HCT116 (cell line): ENCODE measurements around the gene SGMS2. TPM values are rescaled to one million over a fixed set of nuclear protein-coding genes. Genes with fewer than 3 reads are reported as not detected.

Experiments used
- ATAC-seq: fragments of 200-7000 bp; cut with Tn5 transposase; 2 replicates; pipeline ENCODE4 v1.9.1; 2020; ENCODE audit warnings: mild to moderate bottlenecking, moderate library complexity
- BruUV-seq: library from RNA; stranded (reverse); fragments of 400-500 nt; replicated peaks from 2 replicates; lab custom pipeline; 2021; lab: Mats Ljungman, UMichigan
- CTCF ChIA-PET: fragments of 300-600 bp; sonication (Branson Sonifier 250); formaldehyde crosslinking; loops from one replicate; lab custom pipeline; 2021; ENCODE audit warnings: antibody characterized with exemption; lab: Charles Lee
- POLR2A ChIA-PET: fragments of 300-600, 350-600 bp; sonication (Branson Sonifier 250); formaldehyde crosslinking; loops from one replicate; lab custom pipeline; 2021; ENCODE audit warnings: antibody characterized with exemption; lab: Charles Lee
- RAD21 ChIA-PET, 2 experiments: fragments of 300-600 bp; sonication (Branson Sonifier 250); formaldehyde crosslinking; loops; one replicate each; lab custom pipeline; 2023; ENCODE audit warnings: low total read pairs in 2 of 2; ENCODE audit not compliant: uncharacterized antibody in 2 of 2, unreplicated experiment in 2 of 2, low non-redundant PET in 1 of 2; lab: Charles Lee
- DNase-seq: peaks from one replicate; pipeline ENCODE4 v3.0.0-alpha.2; 2010; ENCODE audit warnings: low read depth, low spot score
- H2AFZ ChIP-seq: fragments of 200-600 bp; shearing (Covaris generic), sonication (generic); 2 replicates; pipeline ENCODE4 v1.6.1; 2017; ENCODE audit warnings: low read depth, mixed run types, mixed read lengths, antibody characterized with exemption, low read length; ENCODE audit not compliant: poor library complexity, severe bottlenecking
- H3K27ac ChIP-seq: 2 replicates; pipeline ENCODE4 v1.5.1; 2012; ENCODE audit warnings: low read depth, low read length
- H3K27me3 ChIP-seq: fragments of 200-600 bp; sonication (generic); 2 replicates; pipeline ENCODE4 v1.6.1; 2016; ENCODE audit warnings: mixed run types, low read length, mixed read lengths; ENCODE audit not compliant: insufficient read depth
- H3K36me3 ChIP-seq, 2 experiments: fragments of 200-500 bp in 1 of 2; fragments of 200-600 bp in 1 of 2; sonication (Bioruptor generic) in 1 of 2; sonication (generic) in 1 of 2; 2 replicates each; pipeline versions ENCODE4 v1.5.1 to v1.6.1; 2014 to 2016; ENCODE audit warnings: low read length in 2 of 2, inconsistent platforms in 1 of 2, mixed read lengths in 1 of 2, mixed run types in 1 of 2; ENCODE audit not compliant: insufficient read depth in 2 of 2, control insufficient read depth in 1 of 2
- H3K4me1 ChIP-seq, 2 experiments: fragments of 200-600 bp in 1 of 2; sonication (generic) in 1 of 2; 2 replicates each; pipeline versions ENCODE4 v1.5.1 to v1.6.1; 2012 to 2017; ENCODE audit warnings: low read length in 2 of 2, inconsistent platforms in 1 of 2, mild to moderate bottlenecking in 1 of 2, mixed read lengths in 1 of 2, mixed run types in 1 of 2, moderate library complexity in 1 of 2; ENCODE audit not compliant: insufficient read depth in 2 of 2, control insufficient read depth in 1 of 2
- H3K4me2 ChIP-seq: fragments of 200-600 bp; sonication (generic); 2 replicates; pipeline ENCODE4 v1.6.1; 2017; ENCODE audit warnings: mixed run types, low read length, mixed read lengths
- H3K4me3 ChIP-seq, 2 experiments: fragments of 200-600 bp in 1 of 2; sonication (generic) in 1 of 2; replicated peaks in 1 of 2; 2 replicates each; pipeline ENCODE4 v1.5.1; 2011 to 2016; ENCODE audit warnings: low read length in 2 of 2, control low read depth in 1 of 2, low read depth in 1 of 2, mild to moderate bottlenecking in 1 of 2, mixed read lengths in 1 of 2, mixed run types in 1 of 2
- H3K79me2 ChIP-seq: fragments of 200-600 bp; sonication (generic); 2 replicates; pipeline ENCODE4 v1.6.1; 2017; ENCODE audit warnings: mild to moderate bottlenecking, mixed run types, low read length, moderate library complexity, mixed read lengths; ENCODE audit not compliant: insufficient read depth
- H3K9ac ChIP-seq: fragments of 200-600 bp; sonication (generic); 2 replicates; pipeline ENCODE4 v1.6.1; 2016; ENCODE audit warnings: low read length, mixed read lengths
- H3K9me2 ChIP-seq: fragments of 200-600 bp; sonication (generic), shearing (Covaris generic); 2 replicates; pipeline ENCODE4 v1.6.1; 2017; ENCODE audit warnings: mixed run types, mild to moderate bottlenecking, moderate library complexity; ENCODE audit not compliant: insufficient read depth
- H3K9me3 ChIP-seq, 2 experiments: fragments of 200-500 bp in 1 of 2; fragments of 200-600 bp in 1 of 2; sonication (Bioruptor generic) in 1 of 2; sonication (generic) in 1 of 2; 2 replicates each; pipeline ENCODE4 v1.6.1; 2014 to 2017; ENCODE audit warnings: low read length in 2 of 2, mixed read lengths in 2 of 2, inconsistent platforms in 1 of 2, low read depth in 1 of 2, mild to moderate bottlenecking in 1 of 2, mixed run types in 1 of 2, moderate library complexity in 1 of 2; ENCODE audit not compliant: control insufficient read depth in 1 of 2, insufficient read depth in 1 of 2
- H4K20me1 ChIP-seq: fragments of 200-600 bp; sonication (generic), shearing (Covaris generic); 2 replicates; pipeline ENCODE4 v1.6.1; 2017; ENCODE audit warnings: mixed run types, mild to moderate bottlenecking, moderate library complexity; ENCODE audit not compliant: insufficient read depth
- CBX3 ChIP-seq: IDR thresholded peaks from 2 replicates; pipeline ENCODE4 v1.6.1; 2012; ENCODE audit warnings: low read depth
- CEBPB ChIP-seq: IDR thresholded peaks from 2 replicates; pipeline ENCODE4 v1.6.1; 2012; ENCODE audit warnings: low read depth
- ELF1 ChIP-seq: IDR thresholded peaks from 2 replicates; pipeline ENCODE4 v1.6.1; 2012; ENCODE audit warnings: low read depth, borderline replicate concordance
- EZH2 ChIP-seq: fragments of 200-600 bp; sonication (generic); IDR thresholded peaks from 2 replicates; pipeline ENCODE4 v1.6.1; 2017; ENCODE audit warnings: antibody characterized with exemption, mixed run types
- POLR2AphosphoS5 ChIP-seq: IDR thresholded peaks from 2 replicates; pipeline ENCODE4 v1.6.1; 2011; ENCODE audit warnings: mild to moderate bottlenecking, low read depth, low read length, moderate library complexity
- RAD21 ChIP-seq: IDR thresholded peaks from 2 replicates; pipeline ENCODE4 v1.6.1; 2012; ENCODE audit warnings: low read depth, mild to moderate bottlenecking
- SRF ChIP-seq: IDR thresholded peaks from 2 replicates; pipeline ENCODE4 v1.6.1; 2012; ENCODE audit warnings: low read depth
- TCF7L2 ChIP-seq: IDR thresholded peaks from 2 replicates; pipeline ENCODE4 v1.7.0; 2011; ENCODE audit warnings: borderline replicate concordance, inconsistent platforms; ENCODE audit not compliant: insufficient read depth, insufficient read length; ENCODE audit errors: extremely low read depth
- YY1 ChIP-seq: IDR thresholded peaks from 2 replicates; pipeline ENCODE4 v1.6.1; 2011; ENCODE audit warnings: low read length, low read depth, moderate library complexity, mild to moderate bottlenecking; ENCODE audit not compliant: insufficient replicate concordance; ENCODE audit errors: extremely low read depth
- ZFX ChIP-seq: fragments of 450-650 bp; IDR thresholded peaks from 2 replicates; pipeline ENCODE4 v1.6.1; 2017
- intact Hi-C: fragments of 100-400 bp; cut with micrococcal nuclease; formaldehyde crosslinking; loops from 2 replicates; pipeline ENCODE4 v1.10.0; 2022
- total RNA-seq: library from RNA; stranded (reverse); gene quantifications from one replicate; pipeline ENCODE4 v1.2.1, GENCODE V29; 2021; ENCODE audit not compliant: unreplicated experiment
- TF ChIP-seq, protein P1 (sequence below): IDR thresholded peaks from 2 replicates; pipeline ENCODE4 v1.6.1; 2012; ENCODE audit warnings: low read depth
- TF ChIP-seq, protein P2 (sequence below), 3 experiments: fragments of 200-600 bp in 1 of 3; sonication (generic) in 1 of 3; IDR thresholded peaks in 2 of 3; conservative IDR thresholded peaks in 1 of 3; 2 replicates each; pipeline ENCODE4 v1.5.1; 2012 to 2017; ENCODE audit warnings: low read depth in 2 of 3, low read length in 2 of 3, antibody characterized with exemption in 1 of 3, borderline replicate concordance in 1 of 3, control low read depth in 1 of 3, mild to moderate bottlenecking in 1 of 3, mixed read lengths in 1 of 3, mixed run types in 1 of 3, moderate library complexity in 1 of 3; ENCODE audit not compliant: insufficient read depth in 1 of 3
- TF ChIP-seq, protein P3 (sequence below): IDR thresholded peaks from 2 replicates; pipeline ENCODE4 v1.6.1; 2011; ENCODE audit warnings: mild to moderate bottlenecking, low read length, moderate library complexity; ENCODE audit not compliant: insufficient replicate concordance; ENCODE audit errors: extremely low read depth

The SGMS2 gene
- total RNA-seq, 1 experiment from 2014 or later: 36.6 TPM

DNA sequence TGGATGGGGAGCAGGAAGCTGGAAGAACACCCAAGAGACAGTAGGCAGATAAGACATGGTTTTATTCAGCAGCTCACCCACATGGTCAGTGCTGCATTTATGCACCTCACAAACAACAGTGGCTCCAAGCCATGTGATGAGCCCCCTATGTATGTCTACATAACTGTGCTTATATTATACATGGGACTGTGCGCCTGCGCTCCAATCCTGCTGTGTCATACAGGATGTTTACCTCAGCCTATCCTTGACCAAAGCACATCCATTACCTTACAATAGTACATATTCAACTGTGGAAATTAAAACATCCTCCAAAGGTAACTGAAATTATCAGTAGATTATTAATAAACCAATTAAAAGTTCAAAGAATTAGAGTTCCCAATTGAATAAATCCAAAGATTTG lies 44.1 kb upstream of the SGMS2 start:
- Histone ChIP-seq H3K27ac (no peak overlapping the region), H3K4me2 (no peak overlapping the region), H3K4me1 (no peaks in the 10 kb centered on the region), H3K9me3 (peaks cover 0 to 10% of the 10 kb centered on the region in 2 experiments; a peak in 1 of 4 replicates), H3K4me3 (no peak overlapping the region), H4K20me1 (no peaks in the 10 kb centered on the region), H3K27me3 (no peaks in the 10 kb centered on the region), H3K9ac (no peak overlapping the region), H3K9me2 (no peaks in the 10 kb centered on the region), H3K79me2 (no peaks in the 10 kb centered on the region), H3K36me3 (no peaks in the 10 kb centered on the region), H2AFZ (no peak overlapping the region)
- TF ChIP-seq ELF1 (no peak), CBX3 (peak; percentile 60; the same call in 1 of the 2 replicates)
- RAD21 ChIA-PET: no interaction called here
- DNase-seq (peak; percentile 39), ATAC-seq (no peak)
- CTCF ChIA-PET: no interaction called here
- BruUV-seq: no TSS peak
- POLR2A ChIA-PET: no interaction called here
- intact Hi-C loops: no loop called here

DNA sequence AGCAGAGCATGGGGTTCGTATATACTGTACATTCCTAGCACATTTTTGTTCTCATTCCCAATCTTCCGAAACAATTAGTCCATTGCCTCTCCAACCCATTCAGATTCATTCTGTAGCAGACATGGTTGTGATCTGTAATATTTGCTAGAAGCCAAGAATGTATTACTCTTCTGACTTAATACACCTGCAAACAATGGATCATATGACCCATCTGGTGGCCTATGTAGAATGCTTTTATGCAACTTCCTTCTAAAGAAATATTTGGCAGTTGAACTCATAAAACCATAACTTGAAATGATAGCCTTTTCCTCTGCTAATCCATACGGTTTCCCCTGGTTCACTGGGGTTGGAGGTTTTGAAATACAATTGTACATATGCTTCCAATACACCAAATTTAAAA lies 32.8 kb upstream of the SGMS2 start:
- H3K4me1 ChIP-seq: no peaks in the 10 kb centered on the region
- H3K9me3 ChIP-seq: no peaks in the 10 kb centered on the region
- intact Hi-C loops: no loop called here
- no peaks in the 10 kb centered on the region for H3K9me2 ChIP-seq
- no TSS peak for BruUV-seq
- no peak for ATAC-seq
- H3K4me2 ChIP-seq: no peak overlapping the region
- H3K27ac ChIP-seq: no peak overlapping the region
- ChIA-PET RAD21 (no interaction called here), CTCF (no interaction called here), POLR2A (no interaction called here)
- DNase-seq: no peak
- H3K79me2 ChIP-seq: no peaks in the 10 kb centered on the region
- H4K20me1 ChIP-seq: no peaks in the 10 kb centered on the region
- H2AFZ ChIP-seq: no peak overlapping the region
- H3K4me3 ChIP-seq: no peak overlapping the region
- H3K27me3 ChIP-seq: no peaks in the 10 kb centered on the region
- no peaks in the 10 kb centered on the region for H3K36me3 ChIP-seq
- no peak overlapping the region for H3K9ac ChIP-seq
- TF ChIP-seq YY1 (no peak), ELF1 (no peak), POLR2AphosphoS5 (no peak), SRF (no peak), CEBPB (no peak), TCF7L2 (no peak), EZH2 (no peak), ZFX (no peak), RAD21 (no peak)
- TF ChIP-seq, protein P1, sequence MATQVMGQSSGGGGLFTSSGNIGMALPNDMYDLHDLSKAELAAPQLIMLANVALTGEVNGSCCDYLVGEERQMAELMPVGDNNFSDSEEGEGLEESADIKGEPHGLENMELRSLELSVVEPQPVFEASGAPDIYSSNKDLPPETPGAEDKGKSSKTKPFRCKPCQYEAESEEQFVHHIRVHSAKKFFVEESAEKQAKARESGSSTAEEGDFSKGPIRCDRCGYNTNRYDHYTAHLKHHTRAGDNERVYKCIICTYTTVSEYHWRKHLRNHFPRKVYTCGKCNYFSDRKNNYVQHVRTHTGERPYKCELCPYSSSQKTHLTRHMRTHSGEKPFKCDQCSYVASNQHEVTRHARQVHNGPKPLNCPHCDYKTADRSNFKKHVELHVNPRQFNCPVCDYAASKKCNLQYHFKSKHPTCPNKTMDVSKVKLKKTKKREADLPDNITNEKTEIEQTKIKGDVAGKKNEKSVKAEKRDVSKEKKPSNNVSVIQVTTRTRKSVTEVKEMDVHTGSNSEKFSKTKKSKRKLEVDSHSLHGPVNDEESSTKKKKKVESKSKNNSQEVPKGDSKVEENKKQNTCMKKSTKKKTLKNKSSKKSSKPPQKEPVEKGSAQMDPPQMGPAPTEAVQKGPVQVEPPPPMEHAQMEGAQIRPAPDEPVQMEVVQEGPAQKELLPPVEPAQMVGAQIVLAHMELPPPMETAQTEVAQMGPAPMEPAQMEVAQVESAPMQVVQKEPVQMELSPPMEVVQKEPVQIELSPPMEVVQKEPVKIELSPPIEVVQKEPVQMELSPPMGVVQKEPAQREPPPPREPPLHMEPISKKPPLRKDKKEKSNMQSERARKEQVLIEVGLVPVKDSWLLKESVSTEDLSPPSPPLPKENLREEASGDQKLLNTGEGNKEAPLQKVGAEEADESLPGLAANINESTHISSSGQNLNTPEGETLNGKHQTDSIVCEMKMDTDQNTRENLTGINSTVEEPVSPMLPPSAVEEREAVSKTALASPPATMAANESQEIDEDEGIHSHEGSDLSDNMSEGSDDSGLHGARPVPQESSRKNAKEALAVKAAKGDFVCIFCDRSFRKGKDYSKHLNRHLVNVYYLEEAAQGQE: no peak
- TF ChIP-seq, protein P2, sequence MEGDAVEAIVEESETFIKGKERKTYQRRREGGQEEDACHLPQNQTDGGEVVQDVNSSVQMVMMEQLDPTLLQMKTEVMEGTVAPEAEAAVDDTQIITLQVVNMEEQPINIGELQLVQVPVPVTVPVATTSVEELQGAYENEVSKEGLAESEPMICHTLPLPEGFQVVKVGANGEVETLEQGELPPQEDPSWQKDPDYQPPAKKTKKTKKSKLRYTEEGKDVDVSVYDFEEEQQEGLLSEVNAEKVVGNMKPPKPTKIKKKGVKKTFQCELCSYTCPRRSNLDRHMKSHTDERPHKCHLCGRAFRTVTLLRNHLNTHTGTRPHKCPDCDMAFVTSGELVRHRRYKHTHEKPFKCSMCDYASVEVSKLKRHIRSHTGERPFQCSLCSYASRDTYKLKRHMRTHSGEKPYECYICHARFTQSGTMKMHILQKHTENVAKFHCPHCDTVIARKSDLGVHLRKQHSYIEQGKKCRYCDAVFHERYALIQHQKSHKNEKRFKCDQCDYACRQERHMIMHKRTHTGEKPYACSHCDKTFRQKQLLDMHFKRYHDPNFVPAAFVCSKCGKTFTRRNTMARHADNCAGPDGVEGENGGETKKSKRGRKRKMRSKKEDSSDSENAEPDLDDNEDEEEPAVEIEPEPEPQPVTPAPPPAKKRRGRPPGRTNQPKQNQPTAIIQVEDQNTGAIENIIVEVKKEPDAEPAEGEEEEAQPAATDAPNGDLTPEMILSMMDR (IDR thresholded peaks at IDR 0.05 in 2 of 3, conservative IDR thresholded peaks at IDR 0.05 in 1 of 3; ENCODE audit: borderline replicate concordance in 1 of 3, insufficient read depth in 1 of 3, low read depth in 2 of 3, low read length in 2 of 3): no peak
- TF ChIP-seq, protein P3, sequence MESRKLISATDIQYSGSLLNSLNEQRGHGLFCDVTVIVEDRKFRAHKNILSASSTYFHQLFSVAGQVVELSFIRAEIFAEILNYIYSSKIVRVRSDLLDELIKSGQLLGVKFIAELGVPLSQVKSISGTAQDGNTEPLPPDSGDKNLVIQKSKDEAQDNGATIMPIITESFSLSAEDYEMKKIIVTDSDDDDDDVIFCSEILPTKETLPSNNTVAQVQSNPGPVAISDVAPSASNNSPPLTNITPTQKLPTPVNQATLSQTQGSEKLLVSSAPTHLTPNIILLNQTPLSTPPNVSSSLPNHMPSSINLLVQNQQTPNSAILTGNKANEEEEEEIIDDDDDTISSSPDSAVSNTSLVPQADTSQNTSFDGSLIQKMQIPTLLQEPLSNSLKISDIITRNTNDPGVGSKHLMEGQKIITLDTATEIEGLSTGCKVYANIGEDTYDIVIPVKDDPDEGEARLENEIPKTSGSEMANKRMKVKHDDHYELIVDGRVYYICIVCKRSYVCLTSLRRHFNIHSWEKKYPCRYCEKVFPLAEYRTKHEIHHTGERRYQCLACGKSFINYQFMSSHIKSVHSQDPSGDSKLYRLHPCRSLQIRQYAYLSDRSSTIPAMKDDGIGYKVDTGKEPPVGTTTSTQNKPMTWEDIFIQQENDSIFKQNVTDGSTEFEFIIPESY: no peak
